Activated gamma-delta T cell (primary cell): ENCODE measurements around the gene LY9.

Experiments
- DNase-seq: peaks from one replicate; lab custom pipeline; 2025; lab: John Stamatoyannopoulos, UW

Gene LY9

GRCh38 chr1:160836981-160837557 lies 41.1 kb downstream of the LY9 start:
- DNase-seq: no peak

- DNase-seq: peak; percentile 51
Observed at GRCh38 chr1:160837558-160838205, 41.7 kb downstream of the LY9 start.

GRCh38 chr1:160838888-160839287 lies 42.9 kb downstream of the LY9 start:
- no peak for DNase-seq

- no peak for DNase-seq
Observed at GRCh38 chr1:160839746-160840145, 43.8 kb downstream of the LY9 start.

- no peak for DNase-seq
Observed at GRCh38 chr1:160841079-160841478, 45.1 kb downstream of the LY9 start.

GRCh38 chr1:160844447-160845232 lies 48.7 kb downstream of the LY9 start:
- DNase-seq: no peak

- no peak for DNase-seq
Observed at GRCh38 chr1:160846281-160846680, 50.3 kb downstream of the LY9 start.

- DNase-seq: no peak
Observed at GRCh38 chr1:160850541-160850940, 54.6 kb downstream of the LY9 start.

GRCh38 chr1:160850993-160851392 lies 55.0 kb downstream of the LY9 start:
- no peak for DNase-seq

GRCh38 chr1:160853014-160853413 lies 57.0 kb downstream of the LY9 start:
- DNase-seq: no peak

- DNase-seq: no peak
Observed at GRCh38 chr1:160853754-160854153, 57.8 kb downstream of the LY9 start.

GRCh38 chr1:160855181-160855981 lies 59.4 kb downstream of the LY9 start:
- no peak for DNase-seq

GRCh38 chr1:160858097-160858496 lies 62.1 kb downstream of the LY9 start:
- DNase-seq: no peak

GRCh38 chr1:160858507-160858906 lies 62.5 kb downstream of the LY9 start:
- no peak for DNase-seq

- DNase-seq: no peak
Observed at GRCh38 chr1:160859166-160859565, 63.2 kb downstream of the LY9 start.

GRCh38 chr1:160860840-160861505 lies 65.0 kb downstream of the LY9 start:
- no peak for DNase-seq

- peak; percentile 36 for DNase-seq
Observed at GRCh38 chr1:160862203-160863060, 66.5 kb downstream of the LY9 start, which contains the start of gene CD244. CD244 (minus strand) TSS chr1:160862887; CDS start chr1:160862677, 210 bp downstream.

GRCh38 chr1:160863061-160863773 lies 67.2 kb downstream of the LY9 start:
- no peak for DNase-seq

GRCh38 chr1:160863774-160864131 lies 67.8 kb downstream of the LY9 start:
- no peak for DNase-seq

GRCh38 chr1:160864173-160864572 lies 68.2 kb downstream of the LY9 start:
- DNase-seq: no peak
